GM21717 (cell line): ENCODE results near the gene CAMK2B.

Source experiments
- ATAC-seq: cut with Tn5 transposase; IDR thresholded peaks from one replicate; pipeline ENCODE4 v1.9.1; 2021; ENCODE audit warnings: mild to moderate bottlenecking, moderate library complexity; ENCODE audit not compliant: unreplicated experiment

The CAMK2B gene

DNA sequence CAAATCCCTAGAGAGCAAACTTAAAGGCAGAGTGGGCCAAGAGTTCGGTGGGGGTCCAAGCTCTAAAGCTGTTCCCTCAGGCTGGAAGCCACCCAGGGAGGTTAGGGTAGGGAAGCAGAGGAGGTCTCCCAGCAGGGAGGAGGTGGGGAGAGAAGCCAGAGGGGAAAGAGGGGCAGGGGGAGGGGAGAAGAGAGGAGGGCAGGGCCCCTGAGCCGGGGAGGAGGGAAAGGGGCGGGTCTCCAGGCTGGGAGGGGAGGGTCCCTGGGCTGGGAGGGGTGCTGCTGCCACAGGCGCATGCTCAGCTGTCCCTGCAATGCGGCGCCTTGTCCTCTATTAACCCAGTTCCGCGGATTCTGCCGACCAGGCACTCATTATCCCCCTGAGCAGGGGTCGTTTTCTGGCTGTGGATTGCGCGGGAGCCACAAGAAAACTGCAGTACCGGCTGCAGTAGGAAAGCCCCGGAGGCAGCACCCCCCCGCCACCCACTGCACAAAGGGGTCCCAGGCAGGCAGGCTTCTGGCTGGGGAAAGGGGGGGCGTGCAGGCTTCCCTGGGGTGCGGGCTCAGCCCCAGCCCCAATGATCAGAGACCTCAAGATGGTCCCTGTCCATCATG is 49.3 kb downstream of the CAMK2B start:
- no peak for ATAC-seq

DNA sequence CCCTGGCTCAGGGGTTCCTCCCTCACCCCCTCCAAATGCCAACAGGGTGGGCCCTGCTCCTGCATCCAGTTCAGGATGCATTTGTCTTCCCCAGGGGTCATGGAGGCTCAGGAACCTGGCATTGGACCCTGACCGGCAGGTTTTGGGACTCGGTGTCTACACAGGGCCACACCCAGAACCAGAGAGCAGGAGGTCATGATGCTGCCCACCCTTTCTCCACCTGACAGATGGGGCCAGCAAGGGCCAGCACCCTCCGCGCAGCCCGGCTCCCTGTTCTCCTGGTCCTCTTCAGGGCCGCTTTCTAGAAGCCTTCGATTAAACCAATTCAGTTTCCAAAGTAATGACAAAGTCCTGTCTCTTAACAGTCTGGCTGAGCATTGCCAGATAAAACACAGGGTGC is 50.2 kb downstream of the CAMK2B start:
- no peak for ATAC-seq

DNA sequence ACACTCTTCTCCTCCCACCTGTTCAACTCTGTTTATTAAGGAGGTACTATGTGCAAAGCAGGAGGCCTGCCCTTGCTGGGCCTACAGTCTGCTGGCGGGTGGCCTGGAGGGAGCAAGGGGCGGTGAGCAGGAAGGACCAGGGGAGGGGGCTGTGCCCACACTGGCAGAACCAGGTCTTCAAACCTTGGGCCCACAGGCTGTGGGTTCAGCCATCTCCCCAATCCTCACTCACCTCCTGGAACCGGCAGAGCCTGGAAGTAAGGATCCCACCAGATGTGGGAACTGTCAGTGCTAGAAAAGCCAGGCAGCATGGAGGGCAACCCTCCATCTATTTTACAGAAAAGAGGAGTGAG is 50.8 kb downstream of the CAMK2B start:
- ATAC-seq = no peak

DNA sequence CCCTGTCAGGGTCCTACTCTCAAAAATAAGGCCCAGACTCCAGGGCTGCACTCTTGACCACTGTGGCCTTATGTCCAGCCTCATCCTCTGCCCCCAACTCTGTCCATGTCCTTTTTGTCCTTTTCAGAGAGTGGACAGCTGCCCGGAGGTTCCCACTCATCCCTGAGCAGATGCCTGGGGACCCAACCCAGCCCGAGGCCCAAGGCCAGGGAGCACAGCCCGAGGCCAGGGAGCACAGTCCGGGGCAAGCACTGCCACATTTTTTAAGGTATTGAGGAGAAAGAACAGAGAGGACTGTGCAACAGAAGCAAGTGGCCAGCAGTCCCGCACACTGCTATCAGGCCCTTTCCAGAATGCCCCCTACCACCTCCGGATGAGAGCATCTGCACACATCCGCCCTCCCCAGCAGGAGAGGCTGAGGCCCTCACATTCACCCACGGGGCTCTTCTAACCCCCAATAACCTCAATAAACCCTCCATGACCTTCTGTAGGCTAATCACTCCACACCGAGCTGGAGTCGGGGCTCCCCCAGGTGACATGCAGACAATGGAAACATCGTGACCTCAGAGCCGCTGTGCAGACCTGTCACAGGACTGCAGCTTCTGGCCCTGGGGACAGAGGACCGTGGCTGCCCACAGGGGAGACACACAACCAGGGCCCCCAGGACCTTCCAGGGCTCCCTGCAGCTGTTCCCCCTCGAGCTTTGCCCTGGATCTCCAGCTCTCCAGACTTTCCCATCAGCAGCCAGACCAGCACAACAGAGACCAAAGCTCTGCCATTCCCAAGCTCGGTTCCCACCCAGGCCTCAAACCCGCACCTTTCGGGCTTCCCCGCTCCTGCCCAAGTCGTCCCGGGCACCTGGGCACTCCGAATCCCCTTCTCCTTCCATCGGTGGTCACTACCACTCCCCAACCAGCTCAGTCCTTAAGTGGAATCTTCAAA is 51.4 kb downstream of the CAMK2B start:
- no peak for ATAC-seq

DNA sequence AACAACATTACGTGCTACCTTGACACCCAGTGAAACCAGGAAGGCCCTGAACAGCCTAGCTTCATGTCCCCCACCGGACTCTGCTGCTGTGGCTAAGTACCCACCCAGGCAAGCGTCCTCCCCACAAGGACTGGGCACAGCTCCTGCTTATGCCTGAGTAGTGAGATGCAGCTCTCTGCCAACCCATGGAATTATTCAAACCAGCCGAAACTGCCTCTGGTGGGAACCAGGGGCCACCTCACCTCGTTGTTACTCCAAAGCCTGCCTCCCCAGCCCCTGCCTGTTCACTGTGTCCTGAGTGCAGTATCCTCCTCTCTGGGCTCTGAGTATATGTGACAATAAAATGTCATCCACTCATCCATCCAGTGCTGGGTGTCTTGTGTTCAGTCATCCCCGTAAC is 52.4 kb downstream of the CAMK2B start:
- ATAC-seq = no peak

DNA sequence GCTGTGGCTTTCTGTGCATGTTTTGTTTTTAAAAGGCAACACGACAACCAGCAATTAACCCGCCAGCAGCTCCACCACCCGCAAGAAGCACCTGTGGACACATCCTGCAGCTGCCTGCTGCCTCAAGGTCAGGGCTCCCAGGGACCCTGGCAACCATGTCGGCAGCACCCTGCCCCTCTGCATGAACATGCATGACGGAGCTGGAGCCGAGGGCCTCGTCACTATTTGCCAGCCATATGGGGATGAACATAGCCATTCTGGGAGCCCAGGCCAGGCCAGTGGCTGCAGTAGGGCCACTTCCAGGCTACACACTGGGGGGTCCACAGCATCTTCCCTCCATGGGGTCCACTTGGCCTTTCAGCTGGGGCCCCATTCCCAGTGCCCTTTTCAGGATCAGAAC is 52.9 kb downstream of the CAMK2B start:
- no peak for ATAC-seq

DNA sequence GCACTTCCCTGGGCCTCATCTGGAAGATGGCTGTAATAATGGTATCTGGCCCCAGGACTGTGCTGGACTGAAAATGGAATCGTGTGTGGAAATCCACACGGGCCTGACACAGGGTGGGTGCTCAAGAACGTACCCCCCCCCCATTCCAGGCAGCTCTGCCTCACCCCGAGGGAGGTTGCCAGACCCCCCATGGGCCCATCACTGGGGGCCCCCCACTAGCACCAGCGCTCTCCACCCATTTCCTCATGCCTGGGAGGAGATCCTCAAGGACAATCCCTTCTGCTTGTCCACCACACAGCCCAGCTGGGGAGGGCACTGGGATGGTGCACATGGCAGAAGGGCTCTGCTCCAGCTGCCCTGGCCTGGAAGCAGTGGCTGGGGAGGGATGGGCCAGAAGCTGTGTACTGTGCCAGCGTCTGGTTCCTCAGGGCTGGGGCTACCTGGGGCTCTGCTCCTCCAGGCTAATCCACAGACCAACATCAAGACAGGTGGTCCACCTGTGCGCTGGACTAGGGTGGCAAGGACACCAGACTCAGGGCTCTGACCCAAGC is 55.4 kb downstream of the CAMK2B start:
- ATAC-seq = no peak

DNA sequence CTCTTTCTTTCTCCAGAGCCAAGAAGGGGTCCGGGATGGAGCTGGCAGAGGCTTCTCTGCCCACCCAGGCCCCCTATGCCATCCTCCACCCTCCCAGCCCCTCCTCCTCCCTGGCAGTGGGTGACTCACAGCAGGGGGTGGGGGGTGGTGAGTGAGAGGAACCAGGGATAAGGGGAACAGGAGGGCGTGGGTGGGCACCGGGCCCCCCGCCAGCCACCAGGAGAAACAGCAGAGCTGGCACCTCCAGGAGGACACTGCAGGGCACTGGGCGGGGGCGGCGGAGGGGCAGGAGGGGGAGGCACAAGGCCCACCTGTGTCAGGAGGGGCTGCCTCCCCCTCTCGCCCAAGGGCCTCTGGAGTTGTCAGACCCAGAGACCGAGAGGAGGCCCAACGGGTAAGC is 56.0 kb downstream of the CAMK2B start:
- no peak for ATAC-seq

DNA sequence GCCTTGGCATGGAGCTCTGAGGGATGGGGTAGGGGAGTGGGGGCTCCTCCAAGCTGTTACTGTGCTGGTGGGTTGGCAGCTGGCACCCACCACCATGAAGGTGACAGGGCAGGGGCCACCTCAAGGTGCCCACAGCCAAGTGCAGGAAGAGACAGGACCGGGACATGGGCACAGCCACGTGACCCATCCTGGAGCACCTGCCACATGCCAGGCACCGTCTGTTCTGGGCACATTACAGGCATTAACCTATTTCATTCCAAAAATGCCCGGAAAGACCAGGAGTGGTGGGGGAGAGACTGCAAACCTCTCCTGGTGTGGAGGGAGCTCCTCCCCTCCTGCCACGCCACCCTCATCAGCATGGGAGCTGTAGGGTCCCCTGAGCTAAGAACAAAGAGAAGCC is 56.7 kb downstream of the CAMK2B start:
- no peak for ATAC-seq

DNA sequence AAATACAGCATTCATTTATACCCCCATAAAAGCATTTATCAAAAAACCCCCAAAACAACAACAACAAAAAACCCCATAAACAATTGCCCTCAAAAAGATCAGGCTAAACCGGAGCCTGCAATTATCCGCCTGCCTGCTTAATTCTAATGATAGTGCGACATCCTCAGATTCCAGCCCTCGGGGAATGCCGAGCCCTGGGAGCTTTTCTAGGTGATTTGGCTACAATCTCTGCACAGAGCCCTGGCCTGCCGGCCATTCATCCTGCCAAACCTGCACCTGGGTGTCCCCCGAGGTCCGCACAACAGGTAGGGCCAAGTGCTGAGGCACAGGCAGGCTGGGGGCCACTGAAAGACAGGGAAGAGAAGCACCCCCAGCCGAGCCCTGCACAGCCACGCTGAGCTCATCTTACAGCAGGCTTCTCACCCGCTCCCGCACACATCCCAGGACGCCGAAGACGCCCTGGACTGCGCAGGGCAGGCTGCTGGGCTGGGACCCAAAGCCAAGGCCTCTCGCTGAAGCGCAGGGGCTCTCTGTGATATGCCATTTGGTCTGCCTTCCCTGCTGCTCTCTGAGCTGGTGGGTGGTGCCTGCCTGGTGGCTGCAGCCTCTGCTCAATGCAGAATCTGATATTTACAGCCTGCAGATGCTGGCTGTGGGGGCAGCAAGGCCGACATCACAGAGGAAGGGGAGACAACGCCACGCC is 57.5 kb downstream of the CAMK2B start:
- ATAC-seq = no peak

DNA sequence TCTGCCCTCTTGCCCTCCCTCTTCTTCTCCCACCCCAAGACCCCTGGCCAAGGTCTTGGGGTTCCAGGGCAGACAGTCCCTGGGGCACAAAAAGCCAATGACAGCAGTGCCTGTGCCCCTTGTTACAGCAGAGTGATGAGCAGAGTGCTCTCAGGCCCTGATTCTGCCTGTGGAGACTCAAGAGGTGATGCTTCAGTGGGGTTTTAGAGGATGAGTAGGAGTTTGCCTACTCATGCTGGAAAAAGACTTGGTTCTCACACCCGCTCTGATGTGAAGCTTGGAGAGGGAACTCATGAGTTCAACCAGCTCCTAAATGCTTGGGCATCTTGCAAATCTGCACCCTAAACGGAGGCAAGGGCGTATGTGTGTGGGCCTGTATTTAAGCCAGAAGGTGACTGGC is 58.2 kb downstream of the CAMK2B start:
- ATAC-seq = no peak

DNA sequence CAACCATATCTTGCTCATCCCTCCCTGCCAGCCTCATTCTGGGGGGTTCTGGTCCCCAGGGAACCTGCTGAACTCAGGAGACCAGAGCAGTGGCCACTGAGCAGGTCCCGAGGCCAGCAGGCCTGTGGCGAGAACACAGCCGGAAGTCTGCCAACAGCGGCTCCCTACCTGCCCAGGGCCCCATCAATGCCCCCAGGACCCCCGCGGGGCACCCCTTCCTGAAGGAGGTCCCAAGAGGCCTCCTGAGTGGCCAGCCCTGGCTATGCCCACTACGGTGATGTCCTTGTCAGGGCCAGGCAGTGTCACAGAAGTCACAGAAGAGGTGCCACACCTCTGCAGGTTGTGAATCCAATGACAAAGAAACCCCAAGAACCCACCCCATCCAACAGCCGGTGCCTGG is 58.9 kb downstream of the CAMK2B start:
- no peak for ATAC-seq

DNA sequence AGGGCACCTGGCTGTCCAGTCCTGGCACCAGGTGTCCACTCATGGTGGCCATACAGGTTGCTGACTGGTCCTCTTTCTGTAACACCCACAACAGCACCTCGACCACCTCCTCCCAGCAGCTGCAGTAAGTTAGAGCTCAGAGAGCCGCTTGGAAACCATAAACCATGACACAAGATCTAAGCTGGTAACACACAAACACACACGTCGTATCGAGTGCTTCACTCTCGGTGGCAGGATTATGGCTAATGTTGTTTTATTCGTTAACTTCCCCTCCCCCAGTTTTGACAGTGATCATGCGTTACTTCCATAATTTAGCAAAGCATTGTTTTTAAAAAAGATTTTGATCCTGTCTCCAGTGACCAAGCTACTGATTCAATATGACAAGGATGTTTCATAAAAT is 59.7 kb downstream of the CAMK2B start:
- ATAC-seq = no peak

DNA sequence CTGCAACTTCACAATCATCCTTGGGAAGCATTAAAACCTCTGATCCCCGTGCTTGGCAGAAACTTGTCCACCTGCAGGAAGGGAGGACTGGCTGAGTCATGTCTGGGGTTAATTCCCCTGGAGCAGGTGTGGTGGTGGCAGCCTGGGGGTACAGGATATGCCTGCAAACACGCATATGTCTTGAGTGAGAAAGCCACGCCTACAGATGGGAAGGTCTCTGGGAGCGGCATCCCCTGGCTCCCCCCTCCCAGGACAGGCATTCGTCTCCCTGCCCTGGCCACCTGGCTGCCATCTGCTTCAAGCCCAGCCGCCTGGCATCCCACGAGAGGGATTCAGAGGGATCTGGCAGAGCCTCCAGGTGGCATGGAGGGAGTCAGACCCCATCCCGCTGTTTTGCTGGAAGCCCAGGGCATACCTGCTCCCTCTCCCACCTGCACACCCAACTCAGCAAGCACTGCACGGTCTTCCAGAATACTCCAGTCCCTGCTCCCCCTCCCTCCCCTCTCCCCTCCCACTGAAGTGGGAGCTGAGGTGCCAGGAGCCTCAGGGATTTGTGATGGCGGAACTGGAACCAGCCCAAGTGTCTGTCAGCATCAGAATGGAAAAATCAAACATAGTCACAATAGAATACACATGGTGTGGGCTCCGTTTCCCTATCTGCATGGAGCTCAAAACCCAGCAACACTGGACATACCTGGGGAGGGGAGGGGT is 61.0 kb downstream of the CAMK2B start:
- no peak for ATAC-seq

DNA sequence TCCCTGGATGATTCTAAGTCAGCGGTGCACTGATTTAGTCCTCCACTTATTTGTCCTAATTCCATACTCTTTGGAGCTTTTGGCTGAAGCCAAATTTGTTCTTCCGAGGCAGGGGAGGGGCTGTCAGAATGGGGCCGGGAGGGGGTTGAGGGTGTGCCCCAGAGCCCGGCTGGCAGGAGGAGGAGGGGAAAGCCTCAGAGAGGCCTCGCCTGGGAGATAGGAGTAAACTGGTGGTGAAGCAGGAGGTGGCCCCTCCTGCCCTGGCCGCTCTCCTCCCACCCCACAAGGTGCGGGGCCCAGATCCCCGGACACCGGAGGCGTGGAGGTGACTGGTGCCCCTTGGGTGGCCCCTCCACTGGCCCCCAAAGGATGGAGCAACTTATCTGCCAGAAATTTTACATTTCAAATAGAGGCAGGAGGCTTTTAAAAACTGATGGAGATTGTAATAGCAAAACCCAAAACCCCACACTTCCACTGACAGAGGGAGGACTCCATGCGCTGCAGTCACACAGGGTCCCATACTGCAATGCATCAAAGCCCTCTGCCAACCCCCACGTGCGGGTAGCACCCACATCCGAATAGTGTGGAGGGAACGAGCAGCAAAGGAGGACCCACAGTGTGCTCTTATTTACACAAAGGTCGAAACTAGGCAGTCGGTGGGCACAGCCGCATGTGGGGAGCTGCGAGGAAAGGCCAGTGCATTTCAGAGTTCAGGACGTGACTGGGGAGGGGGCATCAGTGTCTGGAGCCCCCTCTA is 61.9 kb downstream of the CAMK2B start:
- ATAC-seq = no peak

DNA sequence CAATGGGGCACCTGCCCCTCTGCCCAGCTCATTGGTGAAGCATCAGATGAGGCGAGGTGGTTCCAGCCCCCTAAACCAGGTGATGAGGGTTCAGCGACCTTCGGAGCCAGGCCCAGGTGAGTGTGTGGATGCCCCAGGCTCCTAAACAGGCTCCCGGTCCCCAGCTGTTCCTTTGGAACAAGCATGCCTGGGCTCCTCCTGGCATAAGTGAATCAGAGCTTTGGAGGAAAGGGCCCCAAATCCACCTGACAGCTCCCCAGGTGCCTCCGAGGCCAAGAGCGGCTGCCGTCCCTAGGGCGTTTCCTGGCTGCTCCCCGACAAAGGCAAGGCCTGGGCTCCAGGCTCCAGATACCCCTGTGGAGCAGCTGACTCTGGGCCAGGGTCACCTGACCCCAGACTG is 63.4 kb downstream of the CAMK2B start:
- ATAC-seq = no peak

DNA sequence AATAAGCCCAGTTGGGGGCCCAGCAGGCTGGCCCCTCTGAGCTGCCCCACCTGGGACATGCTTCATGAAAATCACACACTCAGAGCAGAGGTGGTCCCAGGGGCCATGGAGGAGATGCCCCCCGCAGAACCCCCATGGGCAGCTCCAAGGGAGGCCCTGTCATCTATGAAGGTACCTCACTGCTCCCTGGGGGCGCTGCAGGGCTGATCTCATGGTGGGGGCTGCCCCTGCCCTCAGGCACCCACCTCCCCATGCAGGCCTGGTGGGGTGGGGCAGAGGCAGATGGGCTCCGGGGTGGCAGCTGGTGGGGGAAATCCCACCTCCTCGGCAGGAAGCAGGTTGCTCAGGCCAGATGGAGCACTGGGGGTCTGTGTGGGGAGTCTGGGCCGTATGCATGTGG is 64.2 kb downstream of the CAMK2B start:
- no peak for ATAC-seq

DNA sequence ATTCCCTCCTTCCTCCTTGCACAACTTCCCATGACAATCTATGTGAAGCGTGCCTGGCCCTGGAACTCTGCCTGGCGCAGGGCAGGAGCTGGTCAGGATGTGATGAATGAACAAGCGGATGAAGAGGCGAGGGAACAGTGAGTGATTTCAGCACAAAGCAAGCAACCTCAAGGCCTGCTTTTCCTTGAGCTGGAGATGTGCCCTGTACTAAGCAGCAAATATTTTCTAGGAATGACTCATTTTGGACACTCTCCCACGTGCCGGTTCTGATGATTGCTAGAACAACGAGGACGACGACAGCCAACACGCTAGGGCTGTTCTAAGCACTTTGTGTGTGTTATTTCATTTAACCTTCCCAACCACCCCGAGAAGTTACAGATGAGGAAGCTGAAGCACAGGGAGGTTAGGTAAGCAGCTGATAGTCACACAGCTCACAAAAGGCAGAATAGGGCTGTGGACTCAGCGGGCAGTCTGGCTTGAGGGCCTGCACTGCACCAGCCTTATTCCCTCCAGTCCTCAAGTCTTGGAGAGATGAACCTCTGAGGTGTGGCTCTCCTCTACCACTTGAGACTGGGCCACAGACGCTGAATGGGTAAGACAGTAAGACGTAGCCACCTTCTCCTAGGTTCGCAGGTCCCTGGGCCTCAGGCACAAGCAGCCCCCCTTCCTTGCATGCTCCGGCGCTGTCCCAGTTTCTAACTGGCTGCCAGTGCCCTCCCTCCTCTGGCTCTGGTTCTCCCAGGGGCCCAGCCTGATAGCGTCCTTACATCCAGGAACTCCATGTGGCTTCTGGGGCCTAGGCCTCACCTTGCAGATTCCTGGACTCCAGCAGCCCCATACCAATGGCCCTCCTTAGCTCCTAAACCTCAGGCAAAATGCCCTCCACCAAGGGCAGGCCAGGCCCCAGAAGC is 65.6 kb downstream of the CAMK2B start:
- ATAC-seq = no peak

DNA sequence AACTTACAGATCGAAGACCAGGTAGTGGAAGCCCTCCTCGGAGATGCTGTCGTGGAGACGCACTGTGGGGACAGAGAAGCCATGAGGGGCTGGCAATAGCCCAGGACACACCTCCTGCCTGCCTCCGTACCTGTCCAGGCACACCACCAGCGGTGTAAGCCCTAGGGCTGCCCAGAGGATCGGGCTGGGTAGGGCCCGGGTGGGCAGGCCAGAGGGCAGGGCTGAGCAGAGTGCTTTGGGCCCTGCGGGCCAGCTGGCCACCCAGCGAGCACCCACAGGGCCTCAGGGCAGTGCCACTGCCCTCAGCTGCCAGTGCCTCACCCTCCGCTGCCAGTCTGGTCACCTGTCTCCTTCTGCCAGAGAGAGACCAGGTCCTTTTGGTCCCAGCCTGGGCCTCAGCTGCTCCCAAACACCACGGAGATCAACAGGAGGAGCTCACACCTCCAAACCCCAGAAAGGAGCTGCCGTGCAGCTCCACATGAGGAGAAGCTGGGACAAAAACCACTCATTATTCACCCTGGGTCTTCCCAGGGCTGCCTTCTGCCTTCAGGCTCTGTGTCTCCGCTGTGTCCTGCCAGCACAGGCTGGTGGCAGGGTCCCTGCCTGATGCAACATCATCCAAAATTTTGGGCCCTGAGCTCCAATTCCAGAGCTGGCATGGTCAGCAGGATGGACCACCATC is 66.4 kb downstream of the CAMK2B start:
- ATAC-seq = no peak
